CD4-positive, alpha-beta T cell (primary cell): ENCODE data around the gene ALDH1A1. TPM values are rescaled to one million over a fixed set of nuclear protein-coding genes. Genes with fewer than 3 reads are reported as not detected.

Experiments used
- ATAC-seq: fragments of 200-7000 bp; cut with Tn5 transposase; one replicate; pipeline ENCODE4 v1.10.0; 2022; ENCODE audit warnings: mild to moderate bottlenecking; ENCODE audit not compliant: poor library complexity
- CTCF ChIA-PET: fragments of 350-600 bp; sonication (Branson Sonifier 250); formaldehyde crosslinking; loops from one replicate; lab custom pipeline; 2021; ENCODE audit warnings: antibody characterized with exemption, inconsistent platforms; lab: Charles Lee
- POLR2A ChIA-PET: fragments of 350-600 bp; sonication (Branson Sonifier 250); formaldehyde crosslinking; loops from one replicate; lab custom pipeline; 2021; ENCODE audit warnings: antibody characterized with exemption, inconsistent platforms; lab: Charles Lee
- DNase-seq, 14 experiments: peaks; one replicate each; pipeline ENCODE4 v3.0.0-alpha.2; 2013 to 2020; ENCODE audit warnings: mixed read lengths in 2 of 14
- H3K27ac ChIP-seq, 2 donors: one replicate each; pipeline versions ENCODE4 v1.5.1 to v1.7.0; 2013; ENCODE audit warnings: low read length in 2 of 2, low read depth in 1 of 2, mild to moderate bottlenecking in 1 of 2
- H3K27me3 ChIP-seq, 2 experiments: 1 replicate in 1 of 2; 2 replicates in 1 of 2; pipeline versions ENCODE4 v1.6.1 to v1.7.0; 2013; ENCODE audit warnings: low read length in 2 of 2, control low read depth in 1 of 2, mild to moderate bottlenecking in 1 of 2, moderate library complexity in 1 of 2; ENCODE audit not compliant: insufficient read depth in 2 of 2, control insufficient read depth in 1 of 2
- H3K36me3 ChIP-seq: one replicate; pipeline ENCODE4 v1.6.1; 2013; ENCODE audit warnings: low read length, control low read depth; ENCODE audit not compliant: insufficient read depth
- H3K4me1 ChIP-seq: one replicate; pipeline ENCODE4 v1.6.1; 2013; ENCODE audit warnings: low read length, control low read depth; ENCODE audit not compliant: insufficient read depth
- H3K4me3 ChIP-seq: one replicate; pipeline ENCODE4 v1.5.1; 2013; ENCODE audit warnings: mild to moderate bottlenecking, low read length, moderate library complexity
- H3K9me3 ChIP-seq, 2 experiments: 1 replicate in 1 of 2; 2 replicates in 1 of 2; pipeline versions ENCODE4 v1.6.1 to v1.7.0; 2013; ENCODE audit warnings: low read length in 2 of 2, mild to moderate bottlenecking in 2 of 2, control low read depth in 1 of 2, moderate library complexity in 1 of 2; ENCODE audit not compliant: control insufficient read depth in 1 of 2, insufficient read depth in 1 of 2
- H3K27ac Mint-ChIP-seq: one replicate; pipeline ENCODE4 v1.8.0; 2020; ENCODE audit warnings: mixed read lengths
- H3K27me3 Mint-ChIP-seq: one replicate; pipeline ENCODE4 v1.8.0; 2021; ENCODE audit warnings: mixed read lengths
- H3K36me3 Mint-ChIP-seq: one replicate; pipeline ENCODE4 v1.8.0; 2021; ENCODE audit warnings: low read depth, mixed read lengths
- H3K4me1 Mint-ChIP-seq: one replicate; pipeline ENCODE4 v1.8.0; 2021; ENCODE audit warnings: low read depth, mixed read lengths
- H3K4me3 Mint-ChIP-seq: one replicate; pipeline ENCODE4 v1.8.0; 2020; ENCODE audit warnings: mild to moderate bottlenecking, mixed read lengths
- H3K9me3 Mint-ChIP-seq: one replicate; pipeline ENCODE4 v1.8.0; 2020; ENCODE audit warnings: mixed read lengths
- intact Hi-C, 2 experiments: fragments of 100-400 bp; cut with DNase I in 1 of 2; cut with micrococcal nuclease in 1 of 2; formaldehyde crosslinking; loops; one replicate each; pipeline versions ENCODE4 v1.15.1 to v1.9.0; 2023 to 2025; cut with DNase I, micrococcal nuclease
- total RNA-seq, 174 experiments: library from RNA in 2 of 174; stranded (reverse) in 2 of 174; gene quantifications; one replicate each; pipeline ENCODE4 v1.2.3 and lab custom pipeline; 2021 to 2026
- TF ChIP-seq, protein P1 (sequence below): fragments of 200-600 bp; IDR thresholded peaks from one replicate; pipeline ENCODE4 v1.8.0; 2022; ENCODE audit warnings: antibody characterized with exemption, mild to moderate bottlenecking

ALDH1A1 gene
- total RNA-seq, 2 experiments from 2014 or later, result 0.39 TPM; not detected in 1

DNA sequence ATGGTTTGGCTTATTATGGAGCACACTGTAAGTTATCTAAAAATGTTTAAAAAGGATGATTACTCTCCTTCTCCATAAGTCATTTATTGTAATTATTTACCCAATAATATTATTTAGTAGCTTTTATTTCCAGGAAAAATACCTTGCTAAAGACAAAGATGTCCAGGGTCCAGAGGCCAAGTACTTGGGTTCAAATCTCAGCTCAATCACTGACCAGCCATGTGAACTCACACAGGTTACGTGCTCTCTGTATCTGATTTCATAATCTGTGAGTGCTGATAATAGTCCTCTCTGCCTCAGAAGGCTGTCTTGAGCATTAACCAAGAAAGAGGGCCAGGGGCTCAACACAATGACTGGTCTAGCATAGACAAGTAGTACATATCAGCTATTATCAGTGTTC lies 27.0 kb downstream of the ALDH1A1 start:
- ATAC-seq (no peak), DNase-seq (no peak)
- Mint-ChIP-seq H3K36me3 (no peaks in the 10 kb centered on the region), H3K27ac (no peak overlapping the region), H3K4me1 (no peaks in the 10 kb centered on the region), H3K4me3 (no peak overlapping the region), H3K9me3 (no peaks in the 10 kb centered on the region), H3K27me3 (no peaks in the 10 kb centered on the region)
- TF ChIP-seq, protein P1, sequence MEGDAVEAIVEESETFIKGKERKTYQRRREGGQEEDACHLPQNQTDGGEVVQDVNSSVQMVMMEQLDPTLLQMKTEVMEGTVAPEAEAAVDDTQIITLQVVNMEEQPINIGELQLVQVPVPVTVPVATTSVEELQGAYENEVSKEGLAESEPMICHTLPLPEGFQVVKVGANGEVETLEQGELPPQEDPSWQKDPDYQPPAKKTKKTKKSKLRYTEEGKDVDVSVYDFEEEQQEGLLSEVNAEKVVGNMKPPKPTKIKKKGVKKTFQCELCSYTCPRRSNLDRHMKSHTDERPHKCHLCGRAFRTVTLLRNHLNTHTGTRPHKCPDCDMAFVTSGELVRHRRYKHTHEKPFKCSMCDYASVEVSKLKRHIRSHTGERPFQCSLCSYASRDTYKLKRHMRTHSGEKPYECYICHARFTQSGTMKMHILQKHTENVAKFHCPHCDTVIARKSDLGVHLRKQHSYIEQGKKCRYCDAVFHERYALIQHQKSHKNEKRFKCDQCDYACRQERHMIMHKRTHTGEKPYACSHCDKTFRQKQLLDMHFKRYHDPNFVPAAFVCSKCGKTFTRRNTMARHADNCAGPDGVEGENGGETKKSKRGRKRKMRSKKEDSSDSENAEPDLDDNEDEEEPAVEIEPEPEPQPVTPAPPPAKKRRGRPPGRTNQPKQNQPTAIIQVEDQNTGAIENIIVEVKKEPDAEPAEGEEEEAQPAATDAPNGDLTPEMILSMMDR, result no peak
- H3K36me3 ChIP-seq, result no peaks in the 10 kb centered on the region
- H3K4me1 ChIP-seq, result no peaks in the 10 kb centered on the region
- POLR2A ChIA-PET, result no interaction called here
- H3K4me3 ChIP-seq, result no peak overlapping the region
- CTCF ChIA-PET, result no interaction called here
- intact Hi-C loops, result no loop called here
- H3K27me3 ChIP-seq, result peaks cover 0 to 3% of the 10 kb centered on the region in 2 experiments
- H3K27ac ChIP-seq, result no peak overlapping the region
- no peaks in the 10 kb centered on the region for H3K9me3 ChIP-seq

- CTCF ChIA-PET, result no interaction called here
- no peaks in the 10 kb centered on the region for H3K27me3 Mint-ChIP-seq
- H3K4me1 Mint-ChIP-seq, result no peaks in the 10 kb centered on the region
- TF ChIP-seq, protein P1, result no peak
- Histone ChIP-seq H3K27me3 (peaks cover 0 to 3% of the 10 kb centered on the region in 2 experiments), H3K36me3 (no peaks in the 10 kb centered on the region), H3K27ac (no peak overlapping the region), H3K4me3 (no peak overlapping the region), H3K9me3 (no peaks in the 10 kb centered on the region), H3K4me1 (no peaks in the 10 kb centered on the region)
- H3K36me3 Mint-ChIP-seq, result no peaks in the 10 kb centered on the region
- ATAC-seq (no peak), DNase-seq (peak in 3 of 14 experiments; percentile 7 to 47 (median 33))
- H3K4me3 Mint-ChIP-seq, result no peak overlapping the region
- no peak overlapping the region for H3K27ac Mint-ChIP-seq
- POLR2A ChIA-PET, result no interaction called here
- intact Hi-C loops, result no loop called here
- no peaks in the 10 kb centered on the region for H3K9me3 Mint-ChIP-seq
Measured at GRCh38 chr9:72925126-72925789, 27.6 kb downstream of the ALDH1A1 start.

DNA sequence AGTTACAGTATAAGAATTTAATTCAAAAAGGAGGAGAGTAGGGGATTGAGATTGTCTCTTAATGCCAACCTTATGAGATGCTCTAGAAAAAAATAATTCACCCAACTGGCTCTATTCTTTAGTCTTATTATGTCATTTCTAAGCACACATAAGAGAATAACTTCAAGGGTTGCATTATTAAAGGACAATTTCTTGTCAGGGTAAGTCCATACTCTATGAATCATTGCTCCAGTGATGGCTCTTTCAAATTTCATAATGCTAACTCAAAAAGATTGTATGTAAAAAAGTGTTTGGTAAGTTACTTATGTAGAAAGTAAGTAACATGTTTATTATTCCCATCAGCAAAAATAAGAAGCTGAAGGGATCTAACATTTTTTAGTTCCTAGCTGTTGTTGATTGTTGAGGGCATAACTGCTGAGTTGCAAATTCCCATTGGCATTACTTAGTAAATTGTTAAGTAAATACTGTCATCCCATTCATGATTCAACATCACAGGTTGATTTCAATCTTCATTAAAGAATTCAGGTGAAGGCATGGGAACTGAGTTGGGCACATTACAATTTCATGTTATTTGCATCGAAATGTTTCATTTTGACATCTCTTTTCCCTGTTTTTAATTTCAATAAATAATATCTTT lies 28.6 kb downstream of the ALDH1A1 start:
- DNase-seq (peak in 1 of 14 experiments; percentile 5), ATAC-seq (no peak)
- H3K9me3 Mint-ChIP-seq, result no peaks in the 10 kb centered on the region
- Histone ChIP-seq H3K27me3 (peaks cover 0 to 3% of the 10 kb centered on the region in 2 experiments), H3K36me3 (no peaks in the 10 kb centered on the region), H3K4me1 (no peaks in the 10 kb centered on the region), H3K27ac (no peak overlapping the region), H3K9me3 (no peaks in the 10 kb centered on the region), H3K4me3 (no peak overlapping the region)
- intact Hi-C loops, result no loop called here
- no peaks in the 10 kb centered on the region for H3K27me3 Mint-ChIP-seq
- no peaks in the 10 kb centered on the region for H3K36me3 Mint-ChIP-seq
- no peaks in the 10 kb centered on the region for H3K4me1 Mint-ChIP-seq
- TF ChIP-seq, protein P1, result no peak
- POLR2A ChIA-PET, result no interaction called here
- no peak overlapping the region for H3K4me3 Mint-ChIP-seq
- CTCF ChIA-PET, result no interaction called here
- no peak overlapping the region for H3K27ac Mint-ChIP-seq
